ENCODE data around the gene CCNL1.
"Not testable (repeated sequence)": the region's sequence is repeated elsewhere in the genome, so short reads cannot be mapped to it uniquely, and the experiment has no call there.

The CCNL1 gene

GRCh38 chr3:157159762-157160657 lies at the start of gene CCNL1:
Gene CCNL1 (minus strand): TSS chr3:157160147. CDS start chr3:157160094, 53 bp downstream.
- DNase-seq: peak; percentile 97

GRCh38 chr3:157204880-157205279 lies 44.9 kb upstream of the CCNL1 start:
- DNase-seq: no peak

GRCh38 chr3:157204431-157204830 lies 44.5 kb upstream of the CCNL1 start:
- DNase-seq: peak; percentile 1

GRCh38 chr3:157201648-157202278 lies 41.8 kb upstream of the CCNL1 start:
- DNase-seq: peak; percentile 50

- no peak for DNase-seq
Measured at GRCh38 chr3:157199841-157200240, 39.9 kb upstream of the CCNL1 start.

GRCh38 chr3:157195965-157196364 lies 36.0 kb upstream of the CCNL1 start:
- DNase-seq: no peak

GRCh38 chr3:157191149-157191548 lies 31.2 kb upstream of the CCNL1 start:
- DNase-seq: not testable (repeated sequence)

GRCh38 chr3:157190380-157190872 lies 30.5 kb upstream of the CCNL1 start:
- DNase-seq: no peak

GRCh38 chr3:157188391-157188790 lies 28.4 kb upstream of the CCNL1 start:
- DNase-seq: no peak

- DNase-seq: no peak
Measured at GRCh38 chr3:157182879-157183278, 22.9 kb upstream of the CCNL1 start.

- DNase-seq: no peak
Measured at GRCh38 chr3:157180262-157180661, 20.3 kb upstream of the CCNL1 start.

GRCh38 chr3:157179365-157179803 lies 19.4 kb upstream of the CCNL1 start:
- DNase-seq: no peak

- not testable (repeated sequence) for DNase-seq
Measured at GRCh38 chr3:157178503-157179364, 18.8 kb upstream of the CCNL1 start.

GRCh38 chr3:157177801-157178453 lies 18.0 kb upstream of the CCNL1 start:
- DNase-seq: not testable (repeated sequence)

GRCh38 chr3:157176934-157177333 lies 17.0 kb upstream of the CCNL1 start:
- no peak for DNase-seq

GRCh38 chr3:157175691-157176507 lies 16.0 kb upstream of the CCNL1 start:
- no peak for DNase-seq

- DNase-seq: peak; percentile 99
Measured at GRCh38 chr3:157174649-157175498, 14.9 kb upstream of the CCNL1 start.

GRCh38 chr3:157174290-157174648 lies 14.3 kb upstream of the CCNL1 start:
- no peak for DNase-seq

- not testable (repeated sequence) for DNase-seq
Measured at GRCh38 chr3:157173343-157173742, 13.4 kb upstream of the CCNL1 start.

GRCh38 chr3:157172746-157173145 lies 12.8 kb upstream of the CCNL1 start:
- DNase-seq: no peak

- no peak for DNase-seq
Measured at GRCh38 chr3:157170861-157171260, 10.9 kb upstream of the CCNL1 start.
